KMS-11 (cell line): ENCODE results near the gene LONP2.

Experiments
- H2AFZ ChIP-seq: fragments of 200-600 bp; sonication (generic); 2 replicates; pipeline ENCODE4 v1.6.1; 2016; ENCODE audit warnings: antibody characterized with exemption, mixed run types, low read depth
- H3K27ac ChIP-seq: fragments of 200-600 bp; sonication (generic); 2 replicates; pipeline ENCODE4 v1.6.1; 2016; ENCODE audit warnings: mild to moderate bottlenecking, mixed run types
- H3K27me3 ChIP-seq: fragments of 200-600 bp; sonication (generic); 2 replicates; pipeline ENCODE4 v1.6.1; 2017; ENCODE audit warnings: mild to moderate bottlenecking, low read depth, mixed run types, moderate library complexity; ENCODE audit not compliant: insufficient read depth
- H3K36me3 ChIP-seq: fragments of 200-600 bp; sonication (generic); 2 replicates; pipeline ENCODE4 v1.6.1; 2017; ENCODE audit warnings: mild to moderate bottlenecking, mixed run types; ENCODE audit not compliant: insufficient read depth
- H3K4me1 ChIP-seq: fragments of 200-600 bp; sonication (generic); 2 replicates; pipeline ENCODE4 v1.6.1; 2016; ENCODE audit warnings: mild to moderate bottlenecking, low read depth, mixed run types; ENCODE audit not compliant: poor library complexity, severe bottlenecking
- H3K4me2 ChIP-seq: fragments of 200-600 bp; sonication (generic); 2 replicates; pipeline ENCODE4 v1.7.0; 2016; ENCODE audit warnings: mild to moderate bottlenecking, mixed run types
- H3K4me3 ChIP-seq: fragments of 200-600 bp; sonication (generic); IDR thresholded peaks from 2 replicates; pipeline ENCODE4 v1.6.1; 2017; ENCODE audit warnings: low read depth, low read length, mixed read lengths; ENCODE audit not compliant: insufficient read depth
- H3K79me2 ChIP-seq: fragments of 200-600 bp; sonication (generic); 2 replicates; pipeline ENCODE4 v1.6.1; 2016; ENCODE audit warnings: low read depth, mixed run types; ENCODE audit not compliant: insufficient read depth
- H3K9ac ChIP-seq: fragments of 200-600 bp; sonication (generic); 2 replicates; pipeline ENCODE4 v1.6.1; 2016; ENCODE audit warnings: mild to moderate bottlenecking, mixed run types
- H4K20me1 ChIP-seq: fragments of 200-600 bp; sonication (generic); 2 replicates; pipeline ENCODE4 v1.6.1; 2016; ENCODE audit warnings: mild to moderate bottlenecking, mixed run types; ENCODE audit not compliant: insufficient read depth
- TF ChIP-seq, protein P1 (sequence below): fragments of 200-600 bp; sonication (generic); conservative IDR thresholded peaks from 2 replicates; pipeline ENCODE4 v1.6.1; 2017; ENCODE audit warnings: low read depth, mild to moderate bottlenecking, antibody characterized with exemption, low read length, moderate library complexity, mixed read lengths

Gene LONP2

DNA sequence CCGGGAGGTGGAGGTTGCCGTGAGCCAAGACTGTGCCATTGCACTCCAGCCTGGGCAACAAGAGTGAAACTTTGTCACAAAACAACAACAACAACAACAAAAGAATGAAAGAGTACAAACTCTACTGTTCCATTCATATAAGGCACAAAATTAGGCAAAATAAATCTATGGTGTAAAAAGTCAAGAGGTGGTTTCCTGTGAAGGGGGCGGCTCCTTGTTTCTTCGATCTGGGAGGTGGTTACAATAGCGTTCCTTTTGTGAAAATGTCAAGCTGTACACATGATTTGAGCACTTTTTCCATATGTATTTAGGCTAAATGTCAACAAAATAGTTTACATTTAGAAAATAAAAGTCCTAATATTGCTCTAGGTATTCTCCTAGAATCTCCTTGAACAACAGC, 134.2 kb downstream of the LONP2 start:
- Histone ChIP-seq H3K4me1 (peaks cover 40% of the 10 kb centered on the region), H4K20me1 (peaks cover 24% of the 10 kb centered on the region), H3K27me3 (no peaks in the 10 kb centered on the region), H3K79me2 (peaks cover 100% of the 10 kb centered on the region), H2AFZ (no peak overlapping the region), H3K27ac (no peak overlapping the region), H3K9ac (no peak overlapping the region), H3K4me3 (no peak overlapping the region), H3K4me2 (no peak overlapping the region), H3K36me3 (no peaks in the 10 kb centered on the region)
- TF ChIP-seq, protein P1, sequence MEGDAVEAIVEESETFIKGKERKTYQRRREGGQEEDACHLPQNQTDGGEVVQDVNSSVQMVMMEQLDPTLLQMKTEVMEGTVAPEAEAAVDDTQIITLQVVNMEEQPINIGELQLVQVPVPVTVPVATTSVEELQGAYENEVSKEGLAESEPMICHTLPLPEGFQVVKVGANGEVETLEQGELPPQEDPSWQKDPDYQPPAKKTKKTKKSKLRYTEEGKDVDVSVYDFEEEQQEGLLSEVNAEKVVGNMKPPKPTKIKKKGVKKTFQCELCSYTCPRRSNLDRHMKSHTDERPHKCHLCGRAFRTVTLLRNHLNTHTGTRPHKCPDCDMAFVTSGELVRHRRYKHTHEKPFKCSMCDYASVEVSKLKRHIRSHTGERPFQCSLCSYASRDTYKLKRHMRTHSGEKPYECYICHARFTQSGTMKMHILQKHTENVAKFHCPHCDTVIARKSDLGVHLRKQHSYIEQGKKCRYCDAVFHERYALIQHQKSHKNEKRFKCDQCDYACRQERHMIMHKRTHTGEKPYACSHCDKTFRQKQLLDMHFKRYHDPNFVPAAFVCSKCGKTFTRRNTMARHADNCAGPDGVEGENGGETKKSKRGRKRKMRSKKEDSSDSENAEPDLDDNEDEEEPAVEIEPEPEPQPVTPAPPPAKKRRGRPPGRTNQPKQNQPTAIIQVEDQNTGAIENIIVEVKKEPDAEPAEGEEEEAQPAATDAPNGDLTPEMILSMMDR = no peak

DNA sequence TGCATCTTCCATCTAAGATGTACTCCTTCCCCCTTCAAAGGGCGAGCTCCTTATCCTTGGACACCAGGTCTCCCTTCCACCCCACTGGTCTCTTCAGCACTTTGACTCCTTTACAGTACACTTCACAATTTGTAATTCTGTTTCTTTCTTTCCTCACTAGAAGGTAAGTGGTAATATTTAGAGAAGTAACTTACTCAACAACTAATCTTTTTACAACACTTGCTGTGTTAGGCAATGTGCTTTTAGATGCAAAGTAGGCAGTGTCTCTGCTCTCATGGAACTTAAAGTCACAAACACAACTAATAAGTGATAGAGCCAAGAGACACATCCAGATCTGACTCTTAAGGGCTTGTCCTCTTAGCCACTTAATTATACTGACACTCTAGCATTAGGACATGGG, 134.7 kb downstream of the LONP2 start:
- TF ChIP-seq, protein P1 = no peak
- H3K36me3 ChIP-seq = no peaks in the 10 kb centered on the region
- H3K27me3 ChIP-seq = no peaks in the 10 kb centered on the region
- peaks cover 43% of the 10 kb centered on the region for H3K4me1 ChIP-seq
- no peak overlapping the region for H3K9ac ChIP-seq
- H3K27ac ChIP-seq = no peak overlapping the region
- H3K4me3 ChIP-seq = no peak overlapping the region
- H3K79me2 ChIP-seq = peaks cover 100% of the 10 kb centered on the region
- H2AFZ ChIP-seq = no peak overlapping the region
- no peak overlapping the region for H3K4me2 ChIP-seq
- peaks cover 24% of the 10 kb centered on the region for H4K20me1 ChIP-seq

DNA sequence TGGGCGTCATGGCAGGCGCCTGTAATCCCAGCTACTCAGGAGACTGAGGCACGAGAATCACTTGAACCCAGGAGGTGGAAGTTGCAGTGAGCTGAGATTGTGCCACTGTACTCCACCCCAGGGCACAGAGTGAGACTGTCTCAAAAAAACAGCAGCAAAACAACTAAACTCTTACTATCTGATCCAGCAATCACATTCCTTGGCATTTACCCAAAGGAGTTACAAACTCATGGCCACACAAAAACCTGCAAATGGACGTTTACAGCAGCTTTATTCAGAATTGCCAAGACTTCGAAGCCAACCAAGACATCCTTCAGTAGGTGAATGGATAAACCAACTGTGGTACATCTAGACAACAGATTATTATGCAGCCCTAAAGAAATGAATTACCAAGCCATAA, 137.1 kb downstream of the LONP2 start:
- Histone ChIP-seq H2AFZ (no peak overlapping the region), H3K27ac (no peak overlapping the region), H3K4me1 (peaks cover 48% of the 10 kb centered on the region), H3K36me3 (no peaks in the 10 kb centered on the region), H3K27me3 (no peaks in the 10 kb centered on the region), H3K4me3 (no peak overlapping the region), H3K9ac (no peak overlapping the region), H4K20me1 (peaks cover 13% of the 10 kb centered on the region; the same call in 1 of the 2 replicates), H3K4me2 (no peak overlapping the region), H3K79me2 (peaks cover 83% of the 10 kb centered on the region)
- TF ChIP-seq, protein P1 = no peak

DNA sequence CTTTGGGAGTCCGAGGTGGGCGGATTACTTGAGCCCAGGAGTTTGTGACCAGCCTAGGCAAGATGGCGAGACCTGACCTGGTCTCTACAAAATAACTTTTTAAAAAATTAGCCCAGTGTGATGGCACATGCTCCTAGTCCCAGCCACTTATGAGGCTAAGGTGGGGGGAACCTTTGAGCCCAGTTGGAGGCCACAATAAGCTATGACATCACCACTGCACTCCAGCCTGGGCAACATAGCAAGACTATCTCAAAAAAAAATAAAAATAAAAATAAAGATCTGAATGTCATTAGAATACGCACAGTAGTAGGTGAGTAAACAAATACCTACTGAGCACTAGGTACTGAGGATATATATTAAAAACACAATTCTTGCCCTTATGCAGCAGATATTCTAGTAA, 138.0 kb downstream of the LONP2 start:
- Histone ChIP-seq H3K4me2 (peak overlapping the region; percentile 83; the same call in 1 of the 2 replicates), H3K9ac (no peak overlapping the region)
- TF ChIP-seq, protein P1 = no peak

More for the DNA sequence above, 138.0 kb downstream of the LONP2 start:
- Histone ChIP-seq H3K4me1 (peaks cover 44% of the 10 kb centered on the region), H3K4me3 (no peak overlapping the region), H3K27ac (no peak overlapping the region), H3K36me3 (no peaks in the 10 kb centered on the region), H3K27me3 (no peaks in the 10 kb centered on the region), H4K20me1 (peaks cover 10% of the 10 kb centered on the region; the same call in 1 of the 2 replicates), H3K79me2 (peaks cover 73% of the 10 kb centered on the region), H2AFZ (no peak overlapping the region)
